Activated T-helper 2 cell treated with anti-CD3 and anti-CD28 coated beads, Interferon-gamma antibody, Interleukin-2, Interleukin-4, amounts not matched to agents 10 μg/mL and 5 μg/mL and 100 μg/mL, durations not matched to agents 14 hours and 24 hours and 36 hours (primary cell): ENCODE data around the gene POC5. TPM values are rescaled to one million over a fixed set of nuclear protein-coding genes. Genes with fewer than 3 reads are reported as not detected.

Source experiments
- DNase-seq: peaks from one replicate; pipeline ENCODE4 v3.0.0; 2021; ENCODE audit warnings: low spot score
- H3K27ac Mint-ChIP-seq: one replicate; pipeline ENCODE4 v1.8.0; 2021; ENCODE audit warnings: mixed read lengths
- H3K27me3 Mint-ChIP-seq: one replicate; pipeline ENCODE4 v1.8.0; 2021; ENCODE audit warnings: low read depth, mixed read lengths
- H3K36me3 Mint-ChIP-seq: one replicate; pipeline ENCODE4 v1.8.0; 2021; ENCODE audit warnings: low read depth, mixed read lengths
- H3K4me1 Mint-ChIP-seq: one replicate; pipeline ENCODE4 v1.8.0; 2021; ENCODE audit warnings: low read depth, mixed read lengths
- H3K4me3 Mint-ChIP-seq: one replicate; pipeline ENCODE4 v1.8.0; 2021; ENCODE audit warnings: low read depth, mild to moderate bottlenecking, moderate library complexity, mixed read lengths
- H3K9me3 Mint-ChIP-seq: one replicate; pipeline ENCODE4 v1.8.0; 2021; ENCODE audit warnings: mixed read lengths
- intact Hi-C: fragments of 100-400 bp; cut with micrococcal nuclease; formaldehyde crosslinking; loops from one replicate; pipeline ENCODE4 v1.15.1; 2023
- total RNA-seq: library from RNA; stranded (reverse); gene quantifications from 2 replicates; pipeline ENCODE4 v1.2.3, GENCODE V29; 2022

POC5 gene
- total RNA-seq, 1 donor from 2014 or later: 16.2 TPM

DNA sequence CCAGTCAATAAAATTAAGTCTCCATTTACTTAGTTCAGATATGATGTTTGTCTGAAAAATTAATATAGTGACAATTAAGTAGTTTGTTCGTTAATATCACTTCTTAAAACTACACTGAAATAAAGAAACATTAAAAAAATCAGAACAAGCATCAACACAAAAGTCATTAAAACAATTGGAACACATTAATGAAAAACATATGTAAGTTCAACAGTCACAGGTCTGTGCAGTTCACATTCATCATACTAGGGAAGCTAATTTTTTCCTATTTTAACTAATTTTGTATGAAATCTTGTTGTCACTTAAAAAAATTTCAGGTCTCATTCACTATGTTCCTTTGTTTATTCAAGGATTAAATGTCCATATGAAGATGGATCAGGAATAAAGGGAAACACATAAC lies 22.5 kb downstream of the POC5 start:
- DNase-seq: no peak
- intact Hi-C loops: no loop called here
- Mint-ChIP-seq H3K4me1 (peaks cover 4% of the 10 kb centered on the region), H3K27ac (no peak overlapping the region), H3K27me3 (no peaks in the 10 kb centered on the region), H3K9me3 (peaks cover 4% of the 10 kb centered on the region), H3K4me3 (no peak overlapping the region), H3K36me3 (peaks cover 56% of the 10 kb centered on the region)

DNA sequence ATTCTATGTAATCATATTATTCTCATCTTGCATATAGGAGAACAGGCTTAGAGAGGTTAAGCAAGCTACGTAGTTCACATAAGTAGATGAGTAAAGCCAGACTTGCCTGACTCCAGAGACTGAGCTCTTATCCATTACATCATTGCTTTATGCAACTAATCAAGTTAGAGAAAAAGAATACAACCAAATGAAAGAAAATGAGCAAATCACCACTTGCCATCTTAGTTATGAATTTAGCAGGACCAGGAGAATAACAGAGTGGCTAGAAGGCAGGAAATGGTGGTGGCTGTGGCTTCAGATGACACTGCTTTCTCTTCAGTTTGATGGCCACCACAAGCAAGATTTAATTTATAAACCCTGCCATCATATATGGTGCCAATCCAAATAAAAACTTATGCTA lies 26.6 kb downstream of the POC5 start:
- Mint-ChIP-seq H3K4me3 (no peak overlapping the region), H3K27ac (no peak overlapping the region), H3K4me1 (peaks cover 8% of the 10 kb centered on the region), H3K36me3 (peaks cover 47% of the 10 kb centered on the region), H3K9me3 (no peaks in the 10 kb centered on the region), H3K27me3 (no peaks in the 10 kb centered on the region)
- DNase-seq: no peak
- intact Hi-C loops: no loop called here

GRCh38 chr5:75686480-75686879 lies 30.8 kb downstream of the POC5 start:
- Mint-ChIP-seq H3K9me3 (no peaks in the 10 kb centered on the region), H3K27me3 (no peaks in the 10 kb centered on the region), H3K27ac (no peak overlapping the region), H3K4me1 (peaks cover 10% of the 10 kb centered on the region), H3K4me3 (no peak overlapping the region), H3K36me3 (peaks cover 44% of the 10 kb centered on the region)
- DNase-seq: no peak
- intact Hi-C loops: no loop called here

DNA sequence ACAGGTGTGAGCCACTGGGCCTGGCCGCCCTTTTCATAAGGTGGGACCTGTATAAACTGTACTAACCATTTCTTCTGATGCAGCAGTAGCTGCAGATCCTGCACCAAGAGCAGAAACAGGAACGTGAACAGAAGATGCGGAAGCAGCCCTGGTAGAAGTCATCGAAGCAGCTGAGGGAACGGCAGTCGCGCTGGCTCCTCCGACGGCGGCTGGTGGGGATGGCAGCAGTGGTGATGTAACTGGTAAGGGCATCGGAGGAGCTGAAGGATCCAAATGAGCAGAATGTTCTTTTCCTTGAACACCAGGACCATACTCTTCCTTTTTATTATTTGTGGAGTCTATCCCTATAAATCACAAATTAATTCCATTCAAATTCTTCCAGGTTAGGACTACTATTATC lies 32.1 kb downstream of the POC5 start:
- H3K9me3 Mint-ChIP-seq: no peaks in the 10 kb centered on the region
- H3K4me3 Mint-ChIP-seq: no peak overlapping the region
- peaks cover 40% of the 10 kb centered on the region for H3K36me3 Mint-ChIP-seq
- H3K27me3 Mint-ChIP-seq: no peaks in the 10 kb centered on the region
- intact Hi-C loops: no loop called here
- peaks cover 10% of the 10 kb centered on the region for H3K4me1 Mint-ChIP-seq
- no peak overlapping the region for H3K27ac Mint-ChIP-seq
- no peak for DNase-seq

GRCh38 chr5:75681125-75681830 lies 36.0 kb downstream of the POC5 start:
- no peaks in the 10 kb centered on the region for H3K9me3 Mint-ChIP-seq
- H3K36me3 Mint-ChIP-seq: peaks cover 52% of the 10 kb centered on the region
- no peak for DNase-seq
- H3K4me3 Mint-ChIP-seq: no peak overlapping the region
- no peak overlapping the region for H3K27ac Mint-ChIP-seq
- intact Hi-C loops: loop anchor here (1.0 kb wide), 1 partner anchor 444 kb away; no protein-coding TSS in a partner anchor
- no peaks in the 10 kb centered on the region for H3K27me3 Mint-ChIP-seq
- peaks cover 23% of the 10 kb centered on the region for H3K4me1 Mint-ChIP-seq

- intact Hi-C loops: loop anchor here (1.0 kb wide), 1 partner anchor 9 kb away; no protein-coding TSS in a partner anchor
- H3K4me1 Mint-ChIP-seq: peaks cover 23% of the 10 kb centered on the region
- peak overlapping the region; percentile 80 for H3K27ac Mint-ChIP-seq
- DNase-seq: no peak
- H3K36me3 Mint-ChIP-seq: peaks cover 54% of the 10 kb centered on the region
- H3K27me3 Mint-ChIP-seq: no peaks in the 10 kb centered on the region
- H3K4me3 Mint-ChIP-seq: no peak overlapping the region
- no peaks in the 10 kb centered on the region for H3K9me3 Mint-ChIP-seq
Measured at GRCh38 chr5:75678155-75678554, 39.1 kb downstream of the POC5 start.

GRCh38 chr5:75677607-75678006 lies 39.6 kb downstream of the POC5 start:
- Mint-ChIP-seq H3K9me3 (no peaks in the 10 kb centered on the region), H3K4me1 (peaks cover 24% of the 10 kb centered on the region), H3K27ac (peak overlapping the region; percentile 80), H3K27me3 (no peaks in the 10 kb centered on the region), H3K36me3 (peaks cover 52% of the 10 kb centered on the region), H3K4me3 (peak overlapping the region; percentile 26)
- intact Hi-C loops: loop anchor here (1.0 kb wide), 1 partner anchor 8 kb away; no protein-coding TSS in a partner anchor
- no peak for DNase-seq

- H3K4me3 Mint-ChIP-seq: no peak overlapping the region
- H3K27ac Mint-ChIP-seq: no peak overlapping the region
- intact Hi-C loops: no loop called here
- no peaks in the 10 kb centered on the region for H3K9me3 Mint-ChIP-seq
- H3K4me1 Mint-ChIP-seq: peaks cover 31% of the 10 kb centered on the region
- DNase-seq: no peak
- H3K36me3 Mint-ChIP-seq: peaks cover 59% of the 10 kb centered on the region
- no peaks in the 10 kb centered on the region for H3K27me3 Mint-ChIP-seq
Measured at GRCh38 chr5:75675783-75676182, 41.5 kb downstream of the POC5 start.

DNA sequence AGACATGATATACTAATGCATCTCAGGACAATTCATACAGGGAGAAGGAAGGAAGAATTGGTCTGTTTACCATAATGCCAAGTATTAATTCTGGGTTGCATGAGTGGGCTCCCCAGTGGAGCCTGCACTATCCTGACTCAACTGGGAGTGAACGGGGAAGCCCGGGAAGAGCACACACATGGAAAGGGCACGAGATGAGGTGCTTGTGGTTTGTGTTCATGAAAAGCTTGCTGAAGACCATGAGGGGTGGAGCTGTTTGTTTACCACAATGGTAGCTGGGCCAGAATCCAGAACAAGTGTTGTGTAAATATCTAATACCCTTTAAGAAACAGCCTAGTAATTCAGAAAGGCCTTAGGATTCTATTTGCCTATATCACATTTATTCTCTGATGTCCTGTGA lies 44.6 kb downstream of the POC5 start:
- H3K9me3 Mint-ChIP-seq: no peaks in the 10 kb centered on the region
- no peak overlapping the region for H3K27ac Mint-ChIP-seq
- H3K27me3 Mint-ChIP-seq: no peaks in the 10 kb centered on the region
- no peak for DNase-seq
- intact Hi-C loops: no loop called here
- peaks cover 48% of the 10 kb centered on the region for H3K36me3 Mint-ChIP-seq
- no peak overlapping the region for H3K4me3 Mint-ChIP-seq
- H3K4me1 Mint-ChIP-seq: peaks cover 50% of the 10 kb centered on the region

DNA sequence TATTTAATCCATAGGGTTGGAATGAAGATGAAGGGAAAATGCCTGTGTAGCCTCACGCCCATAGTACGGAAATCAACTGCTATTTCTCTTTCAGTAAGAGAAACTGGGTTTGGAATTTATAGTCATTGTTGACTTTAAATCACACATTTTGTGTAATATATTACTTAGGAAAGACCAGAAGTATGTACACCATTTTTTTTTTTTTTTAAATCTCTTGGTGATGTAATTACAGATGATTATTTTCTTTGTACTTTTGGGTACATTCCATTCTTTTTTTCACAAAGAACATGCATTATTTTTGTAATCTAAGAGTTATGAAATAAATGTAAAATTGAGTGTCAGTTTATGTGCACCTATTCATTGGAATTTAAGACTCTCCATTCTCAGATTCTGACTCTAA lies 45.7 kb downstream of the POC5 start:
- no peaks in the 10 kb centered on the region for H3K9me3 Mint-ChIP-seq
- no peak overlapping the region for H3K4me3 Mint-ChIP-seq
- peak overlapping the region; percentile 36 for H3K27ac Mint-ChIP-seq
- no peaks in the 10 kb centered on the region for H3K27me3 Mint-ChIP-seq
- H3K4me1 Mint-ChIP-seq: peaks cover 49% of the 10 kb centered on the region
- no peak for DNase-seq
- H3K36me3 Mint-ChIP-seq: peaks cover 43% of the 10 kb centered on the region
- intact Hi-C loops: no loop called here

GRCh38 chr5:75670577-75670976 lies 46.7 kb downstream of the POC5 start:
- Mint-ChIP-seq H3K27ac (peak overlapping the region; percentile 36), H3K4me3 (no peak overlapping the region), H3K36me3 (peaks cover 35% of the 10 kb centered on the region), H3K9me3 (no peaks in the 10 kb centered on the region), H3K4me1 (peaks cover 52% of the 10 kb centered on the region), H3K27me3 (no peaks in the 10 kb centered on the region)
- DNase-seq: no peak
- intact Hi-C loops: no loop called here

GRCh38 chr5:75668977-75669689 lies 48.1 kb downstream of the POC5 start:
- H3K4me1 Mint-ChIP-seq: peaks cover 54% of the 10 kb centered on the region
- no peaks in the 10 kb centered on the region for H3K9me3 Mint-ChIP-seq
- H3K27ac Mint-ChIP-seq: peak overlapping the region; percentile 92
- H3K36me3 Mint-ChIP-seq: peaks cover 25% of the 10 kb centered on the region
- no peaks in the 10 kb centered on the region for H3K27me3 Mint-ChIP-seq
- peak overlapping the region; percentile 65 for H3K4me3 Mint-ChIP-seq
- intact Hi-C loops: loop anchor here (1.0 to 5.0 kb wide), 10 partner anchors 9 to 1092 kb away; partner anchors contain the start of genes ANKRD31, CERT1, GCNT4 and HMGCR
- DNase-seq: peak; percentile 57

DNA sequence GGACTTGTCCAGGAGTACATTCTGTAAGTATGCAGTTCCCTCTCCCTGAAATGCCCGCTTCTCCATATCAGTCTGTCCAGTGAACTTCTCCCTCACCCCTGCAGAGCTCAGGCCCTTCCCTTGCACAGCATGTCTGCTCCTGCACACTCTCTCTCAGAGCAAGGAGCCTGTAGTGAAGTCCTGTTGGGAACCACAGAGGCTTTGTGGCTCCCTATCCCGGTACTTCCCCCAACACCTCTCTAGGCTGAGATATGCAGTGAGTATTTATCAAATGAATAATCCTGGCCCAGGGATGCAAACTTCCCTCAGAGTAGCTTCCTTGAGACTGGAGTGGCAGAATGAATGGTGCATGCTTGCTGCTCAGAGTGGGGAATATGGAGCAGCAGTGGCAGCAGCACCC lies 48.8 kb downstream of the POC5 start:
- H3K36me3 Mint-ChIP-seq: peaks cover 23% of the 10 kb centered on the region
- H3K4me3 Mint-ChIP-seq: no peak overlapping the region
- H3K27me3 Mint-ChIP-seq: no peaks in the 10 kb centered on the region
- peak overlapping the region; percentile 92 for H3K27ac Mint-ChIP-seq
- peaks cover 54% of the 10 kb centered on the region for H3K4me1 Mint-ChIP-seq
- H3K9me3 Mint-ChIP-seq: no peaks in the 10 kb centered on the region
- intact Hi-C loops: loop anchor here (2.0 to 5.0 kb wide), 4 partner anchors 332 to 1091 kb away; partner anchors contain the start of genes ANKRD31, GCNT4 and HMGCR
- DNase-seq: no peak
